Stimulated activated CD4-positive, alpha-beta T cell treated with anti-CD3 and anti-CD28 coated beads, TNF-alpha, amount 100 ng/mL, for 4 hours (primary cell): ENCODE data around the gene SPI1.
"Not testable (repeated sequence)": the region's sequence is repeated elsewhere in the genome, so short reads cannot be mapped to it uniquely, and the experiment has no call there.

Experiments used
- DNase-seq, 3 experiments: peaks; one replicate each; pipeline ENCODE4 v3.0.0-alpha.2; 2020; ENCODE audit warnings: low read depth in 3 of 3

Gene SPI1

DNA sequence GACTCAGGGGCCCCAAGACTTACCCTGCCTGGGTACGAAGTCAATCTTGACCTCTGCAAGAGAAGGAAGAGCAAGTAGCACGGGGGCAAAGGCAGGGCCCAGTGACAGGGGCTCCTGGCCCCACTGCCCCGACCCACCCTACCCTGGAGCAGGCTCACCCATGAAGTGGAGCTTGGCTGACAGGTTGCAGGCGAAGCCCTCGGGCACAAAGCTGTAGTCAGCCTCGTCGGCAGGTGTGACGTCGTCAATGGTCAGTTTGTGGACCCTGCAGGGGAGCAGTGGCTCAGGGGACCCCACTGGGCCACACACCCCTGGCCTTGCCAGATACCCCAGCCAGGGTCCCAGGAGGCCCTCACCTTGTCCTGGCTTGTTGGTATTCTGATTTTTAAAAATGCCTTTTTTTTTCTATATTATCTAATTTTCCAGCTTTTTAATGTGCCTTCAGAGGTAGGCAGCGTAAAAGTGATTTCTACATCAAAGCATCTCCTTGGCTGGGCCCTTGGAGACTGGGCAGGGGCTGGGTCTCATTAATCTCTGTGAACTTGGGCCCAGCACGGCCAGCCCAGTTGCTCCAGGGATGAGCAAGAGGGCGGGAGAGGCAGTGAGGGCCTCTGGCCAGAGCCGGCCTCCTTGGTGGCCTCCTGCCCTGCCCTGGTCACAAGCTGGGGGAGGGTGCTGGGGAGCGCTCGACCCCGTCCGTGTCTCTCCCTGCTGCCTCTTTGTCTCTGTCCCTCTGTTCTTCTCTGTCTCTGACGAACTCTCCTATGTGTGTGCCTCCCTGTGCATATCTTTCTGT, 37.2 kb downstream of the SPI1 start:
- DNase-seq: no peak

- no peak for DNase-seq
These were observed 38.3 kb downstream of the SPI1 start for GRCh38 chr11:47340010-47340409.

GRCh38 chr11:47338396-47339241, 39.7 kb downstream of the SPI1 start:
- no peak for DNase-seq

DNA sequence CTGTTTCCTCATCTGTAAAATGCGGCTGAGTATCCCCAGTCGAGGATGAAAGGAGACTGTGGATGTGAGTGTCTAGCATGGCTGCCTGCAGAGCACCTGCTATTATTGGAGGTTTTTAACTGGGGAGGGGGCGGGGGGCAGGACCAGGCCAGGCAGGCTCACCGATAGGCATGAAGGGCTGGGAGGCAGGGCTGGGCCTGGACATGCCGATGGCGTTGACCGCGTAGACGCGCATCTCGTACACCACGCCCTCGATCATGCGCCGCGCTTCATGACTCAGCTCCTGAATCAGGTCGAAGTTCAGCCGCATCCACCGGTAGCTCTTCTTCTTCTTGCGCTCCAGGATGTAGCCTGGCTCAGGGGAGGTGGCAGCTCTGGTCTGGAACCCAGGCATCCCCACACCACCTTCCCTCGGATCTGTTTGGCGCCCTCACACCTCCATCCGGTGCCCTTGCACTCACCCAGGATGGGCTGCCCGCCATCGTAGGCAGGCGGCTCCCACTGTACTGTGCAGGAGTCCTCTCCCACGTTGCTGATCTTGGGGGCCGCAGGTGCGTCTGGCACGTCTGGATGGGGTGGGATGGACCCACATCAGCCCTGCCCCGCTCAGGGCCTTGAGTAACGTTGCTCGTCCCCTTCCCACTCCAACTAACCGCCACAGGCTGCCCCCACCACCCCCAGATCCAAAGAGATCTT, 41.0 kb downstream of the SPI1 start:
- DNase-seq: no peak

GRCh38 chr11:47336595-47336994, 41.8 kb downstream of the SPI1 start:
- DNase-seq: no peak

DNA sequence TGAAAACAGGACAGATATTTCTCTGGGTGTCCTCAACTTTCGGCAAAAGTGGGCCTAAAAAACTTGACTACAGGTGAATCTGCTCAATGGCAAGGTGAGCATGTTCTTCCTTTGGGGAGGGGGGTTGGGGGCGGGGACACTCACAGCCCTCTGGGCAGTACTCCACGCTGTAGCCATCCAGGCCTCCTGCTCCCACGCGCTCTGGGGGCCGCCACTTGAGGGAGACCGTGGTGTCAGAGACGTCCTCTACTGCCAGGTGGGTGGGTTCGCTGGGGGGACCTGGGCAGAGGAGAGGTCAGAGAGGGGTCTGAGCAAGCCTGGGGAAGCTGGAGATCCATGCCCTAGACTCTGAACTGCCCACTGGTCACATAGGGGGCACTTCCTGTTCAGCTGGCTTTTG, 42.6 kb downstream of the SPI1 start:
- no peak for DNase-seq

GRCh38 chr11:47334699-47335411, 43.5 kb downstream of the SPI1 start:
- not testable (repeated sequence) for DNase-seq

- no peak for DNase-seq
These were observed 44.4 kb downstream of the SPI1 start for GRCh38 chr11:47333886-47334443.

GRCh38 chr11:47333526-47333845, 44.9 kb downstream of the SPI1 start:
- no peak for DNase-seq

GRCh38 chr11:47332791-47333525, 45.4 kb downstream of the SPI1 start:
- DNase-seq: no peak

DNA sequence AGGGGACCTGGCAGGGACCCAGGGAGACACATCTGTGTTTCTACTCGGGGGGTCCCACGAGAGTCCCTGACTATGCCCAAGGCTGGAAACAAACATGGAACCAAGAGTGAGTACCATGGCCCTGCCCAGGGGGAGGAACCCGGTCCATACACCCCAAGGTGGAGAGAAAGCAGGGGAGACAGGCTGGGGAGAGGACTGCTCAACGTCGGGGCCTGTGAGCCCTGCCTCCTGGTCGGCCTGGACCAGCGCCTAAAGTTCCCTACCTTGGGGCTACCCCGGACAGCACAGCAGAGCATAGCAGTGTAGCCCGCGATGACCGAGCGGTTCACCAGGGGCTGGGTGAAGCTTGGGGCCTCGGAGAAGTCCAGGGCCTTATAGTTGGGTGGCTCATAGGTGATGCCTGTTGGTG, 46.0 kb downstream of the SPI1 start:
- no peak for DNase-seq

DNA sequence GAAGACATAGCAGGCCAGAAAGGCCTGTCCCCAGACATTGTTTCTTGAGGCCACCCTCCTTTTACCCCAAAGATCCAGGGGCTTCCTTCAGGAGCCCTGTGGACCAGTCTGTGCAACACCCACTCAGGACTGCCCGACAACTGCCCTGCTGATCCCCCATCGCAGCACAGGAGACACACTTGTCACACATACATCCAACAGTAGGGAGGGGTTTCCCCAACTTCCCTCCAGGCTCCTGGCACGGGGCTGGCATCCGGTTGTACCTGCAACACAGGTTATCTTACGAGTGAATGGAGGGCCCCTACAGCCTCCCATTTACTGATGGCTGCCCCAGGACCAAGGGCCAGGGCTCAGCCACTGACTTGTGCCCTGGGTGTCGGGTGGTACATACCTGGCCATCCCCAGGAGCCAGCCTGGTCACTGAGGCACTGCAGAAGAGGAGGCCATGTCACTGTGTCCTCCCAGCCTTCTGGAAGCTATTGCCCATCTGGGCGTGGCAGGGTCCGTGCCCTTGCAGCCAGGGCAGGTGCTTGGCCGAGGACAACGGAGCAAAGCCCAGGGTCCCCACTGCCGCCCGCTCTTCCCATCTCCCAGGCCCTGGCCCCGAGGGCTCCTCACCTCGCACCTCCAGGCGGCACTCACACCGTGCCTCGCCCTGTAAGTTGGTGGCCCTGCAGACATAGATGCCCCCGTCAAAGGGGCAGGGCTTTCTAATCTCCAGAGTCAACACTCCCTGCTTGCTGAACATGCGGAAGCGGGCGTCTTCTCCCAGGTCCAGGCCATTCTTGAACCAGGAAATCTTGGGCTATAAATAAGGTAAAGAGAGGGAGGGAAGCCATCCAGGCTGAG, 46.7 kb downstream of the SPI1 start:
- DNase-seq: no peak

- no peak for DNase-seq
These were observed 48.1 kb downstream of the SPI1 start for GRCh38 chr11:47329987-47330931.

GRCh38 chr11:47329431-47329986, 48.8 kb downstream of the SPI1 start:
- no peak for DNase-seq

DNA sequence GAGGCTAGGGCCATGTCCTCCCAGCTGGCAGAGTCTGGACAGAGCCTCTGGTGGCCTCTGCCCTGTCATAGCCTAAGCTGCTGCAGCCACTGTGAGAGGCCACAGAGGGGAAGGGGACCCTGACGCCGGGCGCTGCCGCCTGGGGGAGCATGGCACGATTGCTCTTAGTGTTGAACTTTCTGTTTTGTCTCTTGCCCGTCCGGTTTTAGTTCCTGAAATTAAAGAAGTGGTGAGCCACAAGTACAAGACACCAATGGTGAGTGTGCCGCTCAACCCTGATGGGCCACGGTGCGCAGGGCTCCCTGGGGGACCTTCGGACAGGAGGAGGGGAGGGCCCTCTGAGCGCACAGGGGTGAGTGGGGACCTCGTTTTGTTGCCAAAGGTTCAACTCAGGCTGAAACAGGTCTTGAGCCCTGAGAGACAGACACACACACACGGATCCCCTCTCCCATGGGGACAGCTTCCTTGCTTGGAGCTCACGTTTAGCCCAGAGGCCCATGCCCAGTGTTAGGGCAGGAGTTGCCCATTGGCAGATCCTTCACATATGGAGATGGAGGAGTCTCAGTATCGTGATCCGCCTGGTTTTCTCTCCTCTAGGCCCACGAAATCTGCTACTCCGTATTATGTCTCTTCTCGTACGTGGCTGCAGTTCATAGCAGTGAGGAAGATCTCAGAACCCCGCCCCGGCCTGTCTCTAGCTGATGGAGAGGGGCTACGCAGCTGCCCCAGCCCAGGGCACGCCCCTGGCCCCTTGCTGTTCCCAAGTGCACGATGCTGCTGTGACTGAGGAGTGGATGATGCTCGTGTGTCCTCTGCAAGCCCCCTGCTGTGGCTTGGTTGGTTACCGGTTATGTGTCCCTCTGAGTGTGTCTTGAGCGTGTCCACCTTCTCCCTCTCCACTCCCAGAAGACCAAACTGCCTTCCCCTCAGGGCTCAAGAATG, 49.6 kb downstream of the SPI1 start:
- no peak for DNase-seq

DNA sequence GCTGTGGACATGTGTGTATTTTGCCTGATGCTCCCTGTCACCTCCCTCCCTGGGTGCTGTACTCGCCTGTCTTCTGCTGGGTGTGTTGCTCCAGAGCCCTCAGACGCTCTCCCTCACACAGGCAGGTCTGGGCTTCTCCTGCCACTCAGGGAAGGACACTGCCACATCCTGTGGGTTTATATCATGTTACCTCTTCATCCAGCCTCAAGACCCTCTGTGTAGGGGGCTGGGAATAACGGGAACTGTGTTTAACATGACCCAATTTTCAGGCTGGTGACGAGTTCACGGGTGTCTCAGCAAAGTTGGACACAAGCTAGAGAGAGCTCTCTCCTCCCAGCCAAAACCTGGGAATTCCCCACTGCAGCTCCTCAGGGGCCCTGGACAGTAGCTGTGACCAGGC, 50.4 kb downstream of the SPI1 start:
- no peak for DNase-seq

DNA sequence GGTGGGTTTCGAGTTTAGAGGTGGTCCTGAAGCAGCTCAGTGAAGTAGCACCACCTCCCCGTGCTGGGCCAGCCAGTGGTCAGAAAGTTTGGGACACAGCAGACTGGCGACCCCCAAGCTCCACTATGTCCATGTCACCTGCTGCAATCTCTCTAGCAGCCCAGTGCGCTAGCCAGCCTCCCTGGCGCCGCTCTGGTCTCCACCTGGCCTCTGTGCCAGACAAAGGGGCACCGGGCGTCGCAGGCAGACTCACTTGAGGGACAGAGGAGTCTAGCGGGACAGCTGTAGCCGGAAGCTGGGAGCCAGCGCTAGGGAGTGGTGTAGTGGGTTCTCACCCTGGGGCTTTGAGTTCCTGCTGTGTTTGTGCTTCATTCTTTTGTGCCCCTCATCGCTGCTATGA, 51.3 kb downstream of the SPI1 start:
- no peak for DNase-seq
